SK-N-SH (cell line): ENCODE results near the gene PARP2. TPM values are rescaled to one million over a fixed set of nuclear protein-coding genes. Genes with fewer than 3 reads are reported as not detected.

ENCODE experiments used
- CTCF ChIA-PET: fragments of 300-600, 350-600 bp; formaldehyde crosslinking; extraction: SDS; loops from one replicate; lab custom pipeline; 2021; lab: Yijun Ruan, JAX
- POLR2A ChIA-PET: fragments of 350-600 bp; sonication (Branson Sonifier 250); formaldehyde crosslinking; extraction: SDS; loops from one replicate; lab custom pipeline; 2020; ENCODE audit warnings: antibody characterized with exemption, inconsistent platforms; lab: Yijun Ruan, JAX
- DNase-seq: peaks from one replicate; pipeline ENCODE4 v3.0.0; 2012
- H2AFZ ChIP-seq: fragments of 200-600 bp; sonication (generic); 2 replicates; pipeline ENCODE4 v1.8.1; 2016; ENCODE audit warnings: antibody characterized with exemption, mild to moderate bottlenecking, low read depth
- H3F3A ChIP-seq: fragments of 200-600 bp; sonication (generic); replicated peaks from 2 replicates; pipeline ENCODE3; 2016; ENCODE audit warnings: antibody characterized with exemption, mild to moderate bottlenecking; ENCODE audit not compliant: insufficient read depth
- H3K27ac ChIP-seq, 2 experiments: fragments of 200-500 bp in 1 of 2; fragments of 200-600 bp in 1 of 2; sonication (Bioruptor generic) in 1 of 2; sonication (generic), shearing (Covaris generic) in 1 of 2; 2 replicates each; pipeline versions ENCODE4 v1.5.1 to v1.6.1; 2014 to 2016; ENCODE audit warnings: low read depth in 2 of 2, inconsistent platforms in 1 of 2, low read length in 1 of 2, mild to moderate bottlenecking in 1 of 2, mixed read lengths in 1 of 2
- H3K27me3 ChIP-seq: fragments of 200-600 bp; sonication (generic), shearing (Covaris generic); 2 replicates; pipeline ENCODE4 v1.6.1; 2016; ENCODE audit warnings: mixed run types; ENCODE audit not compliant: insufficient read depth
- H3K36me3 ChIP-seq, 2 experiments: fragments of 200-500 bp in 1 of 2; fragments of 200-600 bp in 1 of 2; sonication (Bioruptor generic) in 1 of 2; sonication (generic) in 1 of 2; replicated peaks in 1 of 2; 2 replicates each; pipeline versions ENCODE3 to v1.5.1; 2014 to 2016; ENCODE audit warnings: low read length in 1 of 2, mild to moderate bottlenecking in 1 of 2; ENCODE audit not compliant: insufficient read depth in 2 of 2, control insufficient read depth in 1 of 2
- H3K4me1 ChIP-seq, 2 experiments: fragments of 200-500 bp in 1 of 2; fragments of 200-600 bp in 1 of 2; sonication (Bioruptor generic) in 1 of 2; sonication (generic), shearing (Covaris generic) in 1 of 2; 2 replicates each; pipeline versions ENCODE4 v1.5.1 to v1.6.1; 2014 to 2016; ENCODE audit warnings: low read depth in 1 of 2, low read length in 1 of 2, mixed run types in 1 of 2; ENCODE audit not compliant: insufficient read depth in 2 of 2, control insufficient read depth in 1 of 2
- H3K4me2 ChIP-seq: fragments of 200-600 bp; sonication (generic), shearing (Covaris generic); 2 replicates; pipeline ENCODE4 v1.6.1; 2017; ENCODE audit warnings: mixed run types
- H3K4me3 ChIP-seq, 2 experiments: fragments of 200-500 bp in 1 of 2; fragments of 200-600 bp in 1 of 2; sonication (Bioruptor generic) in 1 of 2; sonication (generic), shearing (Covaris generic) in 1 of 2; 2 replicates each; pipeline versions ENCODE4 v1.5.1 to v1.8.1; 2014 to 2016; ENCODE audit warnings: low read depth in 2 of 2, inconsistent platforms in 1 of 2, low read length in 1 of 2, mild to moderate bottlenecking in 1 of 2, mixed read lengths in 1 of 2, moderate library complexity in 1 of 2
- H3K79me2 ChIP-seq: fragments of 200-600 bp; sonication (generic); 2 replicates; pipeline ENCODE4 v1.8.1; 2017; ENCODE audit warnings: mild to moderate bottlenecking; ENCODE audit not compliant: insufficient read depth
- H3K9ac ChIP-seq: fragments of 200-600 bp; sonication (generic); 2 replicates; pipeline ENCODE4 v1.6.1; 2017; ENCODE audit warnings: mixed run types
- H3K9me2 ChIP-seq: fragments of 200-600 bp; sonication (generic); 2 replicates; pipeline ENCODE4 v1.6.1; 2017; ENCODE audit warnings: mixed run types
- H3K9me3 ChIP-seq: fragments of 200-600 bp; sonication (generic); 2 replicates; pipeline ENCODE4 v1.6.1; 2017; ENCODE audit warnings: mixed run types, mild to moderate bottlenecking, moderate library complexity
- H4K20me1 ChIP-seq: fragments of 200-600 bp; sonication (generic); 2 replicates; pipeline ENCODE4 v1.6.1; 2017; ENCODE audit warnings: mild to moderate bottlenecking, mixed run types; ENCODE audit not compliant: insufficient read depth
- CTCF ChIP-seq: fragments of 200-600 bp; sonication (generic); IDR thresholded peaks from 2 replicates; pipeline ENCODE4 v1.6.1; 2017; ENCODE audit warnings: antibody characterized with exemption, mild to moderate bottlenecking, moderate library complexity
- EP300 ChIP-seq, 2 experiments: IDR thresholded peaks; 2 replicates each; pipeline versions ENCODE4 v1.4.0 to v1.6.1; 2012; ENCODE audit warnings: borderline replicate concordance in 1 of 2, low read depth in 1 of 2, low read length in 1 of 2
- FOSL2 ChIP-seq: IDR thresholded peaks from 2 replicates; pipeline ENCODE4 v1.4.0; 2012; ENCODE audit warnings: low read depth, mild to moderate bottlenecking, moderate library complexity, borderline replicate concordance
- FOXM1 ChIP-seq: IDR thresholded peaks from 2 replicates; pipeline ENCODE4 v1.4.0; 2012; ENCODE audit warnings: low read depth, mild to moderate bottlenecking
- GABPA ChIP-seq: IDR thresholded peaks from 2 replicates; pipeline ENCODE4 v1.4.0; 2012; ENCODE audit warnings: low read depth, mild to moderate bottlenecking
- JUND ChIP-seq: IDR thresholded peaks from 2 replicates; pipeline ENCODE4 v1.4.0; 2012
- MXI1 ChIP-seq: IDR thresholded peaks from 2 replicates; pipeline ENCODE4 v1.6.1; 2012; ENCODE audit warnings: mild to moderate bottlenecking, low read depth, low read length, improper control_type of control experiment
- NRF1 ChIP-seq: IDR thresholded peaks from 2 replicates; pipeline ENCODE4 v1.6.1; 2012; ENCODE audit warnings: low read depth, mild to moderate bottlenecking, low read length
- POLR2AphosphoS5 ChIP-seq: IDR thresholded peaks from 2 replicates; pipeline ENCODE4 v1.6.1; 2012; ENCODE audit warnings: low read depth, low read length
- RCOR1 ChIP-seq: fragments of 150-350 bp; IDR thresholded peaks from 2 replicates; pipeline ENCODE4 v1.6.1; 2017; ENCODE audit warnings: antibody characterized with exemption, low read length
- REST ChIP-seq: IDR thresholded peaks from 2 replicates; pipeline ENCODE4 v1.6.1; 2012; ENCODE audit warnings: mild to moderate bottlenecking, low read depth, low read length, moderate library complexity
- RXRA ChIP-seq: IDR thresholded peaks from 2 replicates; pipeline ENCODE4 v1.4.0; 2012; ENCODE audit warnings: low read depth, mild to moderate bottlenecking, borderline replicate concordance
- SIN3A ChIP-seq: IDR thresholded peaks from 2 replicates; pipeline ENCODE4 v1.6.1; 2012; ENCODE audit warnings: low read depth, mild to moderate bottlenecking, low read length, moderate library complexity, borderline replicate concordance
- TCF12 ChIP-seq: IDR thresholded peaks from 2 replicates; pipeline ENCODE4 v1.4.0; 2012
- WGBS: methylation state at CpG from one replicate; pipeline ENCODE4 v1.1.6; 2017; ENCODE audit warnings: low lambda C conversion rate; 5-methylcytosine and 5-hydroxymethylcytosine counted together
- polyA plus RNA-seq, 3 experiments: library from polyadenylated mRNA; depleted of rRNA; stranded (reverse); fragments of >200 nt; gene quantifications; 2 replicates each; pipeline ENCODE4 v1.2.3, GENCODE V29; 2012
- TF ChIP-seq, protein P1 (sequence below): fragments of 150-350 bp; IDR thresholded peaks from 2 replicates; pipeline ENCODE4 v1.6.1; 2017; ENCODE audit warnings: antibody characterized with exemption, low read length, low read depth, borderline replicate concordance
- TF ChIP-seq, protein P2 (sequence below): IDR thresholded peaks from 2 replicates; pipeline ENCODE4 v1.4.0; 2012; ENCODE audit warnings: low read depth, borderline replicate concordance

The PARP2 gene
- polyA plus RNA-seq, 1 of the 3 experiments (the other 2 are of a cell fraction) = 23.3 TPM

- Histone ChIP-seq H3K4me1 (no peaks in the 10 kb centered on the region), H4K20me1 (no peaks in the 10 kb centered on the region), H3K27ac (no peak overlapping the region), H2AFZ (no peak overlapping the region), H3K9ac (no peak overlapping the region), H3K9me2 (no peaks in the 10 kb centered on the region), H3F3A (no peaks in the 10 kb centered on the region), H3K79me2 (no peaks in the 10 kb centered on the region), H3K27me3 (no peaks in the 10 kb centered on the region)
- CTCF ChIA-PET = interaction anchor here (0.9 kb wide), 1 partner anchor 8 kb away, joined by 4 read pairs; no protein-coding TSS in a partner anchor
- no peak for DNase-seq
- POLR2A ChIA-PET = no interaction called here
- TF ChIP-seq FOSL2 = no peak
- no peak for TF ChIP-seq FOXM1
- no peak for TF ChIP-seq EP300 (IDR thresholded peaks at IDR 0.05; ENCODE audit: borderline replicate concordance in 1 of 2, low read depth in 1 of 2, low read length in 1 of 2)
- TF ChIP-seq JUND = no peak
- TF ChIP-seq, protein P1, sequence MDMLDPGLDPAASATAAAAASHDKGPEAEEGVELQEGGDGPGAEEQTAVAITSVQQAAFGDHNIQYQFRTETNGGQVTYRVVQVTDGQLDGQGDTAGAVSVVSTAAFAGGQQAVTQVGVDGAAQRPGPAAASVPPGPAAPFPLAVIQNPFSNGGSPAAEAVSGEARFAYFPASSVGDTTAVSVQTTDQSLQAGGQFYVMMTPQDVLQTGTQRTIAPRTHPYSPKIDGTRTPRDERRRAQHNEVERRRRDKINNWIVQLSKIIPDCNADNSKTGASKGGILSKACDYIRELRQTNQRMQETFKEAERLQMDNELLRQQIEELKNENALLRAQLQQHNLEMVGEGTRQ = no peak
- TF ChIP-seq NRF1 = no peak
- TF ChIP-seq TCF12 = no peak
- no peak for TF ChIP-seq GABPA
- TF ChIP-seq RXRA = no peak
- no peak for TF ChIP-seq POLR2AphosphoS5
- TF ChIP-seq MXI1 = no peak
- no peak for TF ChIP-seq SIN3A
- TF ChIP-seq, all 33 proteins: peak for 0
- Histone ChIP-seq H3K4me2 (no peak overlapping the region), H3K9me3 (no peaks in the 10 kb centered on the region), H3K4me3 (no peak overlapping the region), H3K36me3 (peaks cover 40 to 86% of the 10 kb centered on the region in 2 experiments)
- 67% methylated on average over 3 of the region's 3 CpGs for WGBS
Observed at GRCh38 chr14:20375471-20375870, 32.0 kb downstream of the PARP2 start.

GRCh38 chr14:20376071-20376588, 32.7 kb downstream of the PARP2 start:
- H3F3A ChIP-seq = no peaks in the 10 kb centered on the region
- no peak overlapping the region for H2AFZ ChIP-seq
- no peaks in the 10 kb centered on the region for H3K9me3 ChIP-seq
- no peak overlapping the region for H3K4me3 ChIP-seq
- no peaks in the 10 kb centered on the region for H3K79me2 ChIP-seq
- H3K27me3 ChIP-seq = no peaks in the 10 kb centered on the region
- 100% methylated on average over 8 of the region's 12 CpGs for WGBS
- no peak overlapping the region for H3K9ac ChIP-seq
- no peaks in the 10 kb centered on the region for H4K20me1 ChIP-seq
- no peaks in the 10 kb centered on the region for H3K4me1 ChIP-seq
- peaks cover 33 to 86% of the 10 kb centered on the region in 2 experiments for H3K36me3 ChIP-seq
- no peak overlapping the region for H3K27ac ChIP-seq
- no peak for DNase-seq
- H3K9me2 ChIP-seq = no peaks in the 10 kb centered on the region
- TF ChIP-seq SIN3A (no peak), REST (no peak), RCOR1 (no peak), CTCF (no peak)
- TF ChIP-seq, protein P2, sequence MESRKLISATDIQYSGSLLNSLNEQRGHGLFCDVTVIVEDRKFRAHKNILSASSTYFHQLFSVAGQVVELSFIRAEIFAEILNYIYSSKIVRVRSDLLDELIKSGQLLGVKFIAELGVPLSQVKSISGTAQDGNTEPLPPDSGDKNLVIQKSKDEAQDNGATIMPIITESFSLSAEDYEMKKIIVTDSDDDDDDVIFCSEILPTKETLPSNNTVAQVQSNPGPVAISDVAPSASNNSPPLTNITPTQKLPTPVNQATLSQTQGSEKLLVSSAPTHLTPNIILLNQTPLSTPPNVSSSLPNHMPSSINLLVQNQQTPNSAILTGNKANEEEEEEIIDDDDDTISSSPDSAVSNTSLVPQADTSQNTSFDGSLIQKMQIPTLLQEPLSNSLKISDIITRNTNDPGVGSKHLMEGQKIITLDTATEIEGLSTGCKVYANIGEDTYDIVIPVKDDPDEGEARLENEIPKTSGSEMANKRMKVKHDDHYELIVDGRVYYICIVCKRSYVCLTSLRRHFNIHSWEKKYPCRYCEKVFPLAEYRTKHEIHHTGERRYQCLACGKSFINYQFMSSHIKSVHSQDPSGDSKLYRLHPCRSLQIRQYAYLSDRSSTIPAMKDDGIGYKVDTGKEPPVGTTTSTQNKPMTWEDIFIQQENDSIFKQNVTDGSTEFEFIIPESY = no peak
- TF ChIP-seq, protein P1 = no peak
- CTCF ChIA-PET = interaction anchor here (1.4 kb wide), 1 partner anchor 49 kb away, joined by 3 read pairs; no protein-coding TSS in a partner anchor
- POLR2A ChIA-PET = no interaction called here
- H3K4me2 ChIP-seq = no peak overlapping the region
